Measurements from ENCODE around the gene OR1Q1. TPM values are rescaled to one million over a fixed set of nuclear protein-coding genes. Genes with fewer than 3 reads are reported as not detected.

Gene OR1Q1
- polyA plus RNA-seq: not detected in 2 replicates
- not detected in 2 replicates for polyA minus RNA-seq

- no peak within 1 kb of the TSS for H3K27ac ChIP-seq (ENCODE audit: low read length)
- TF ChIP-seq MXI1 (conservative IDR thresholded peaks at IDR 0.05; ENCODE audit: poor library complexity, severe bottlenecking): no peak
- TF ChIP-seq REST (IDR thresholded peaks at IDR 0.05; ENCODE audit: borderline replicate concordance): no peak
- TF ChIP-seq EZH2 (IDR thresholded peaks at IDR 0.05; ENCODE audit: borderline replicate concordance, insufficient read depth, low read length, poor library complexity, severe bottlenecking): no peak
- TF ChIP-seq SMC3 (conservative IDR thresholded peaks at IDR 0.05; ENCODE audit: poor library complexity): no peak
- no peak for TF ChIP-seq POLR2AphosphoS5 (IDR thresholded peaks at IDR 0.05)
- no peak for TF ChIP-seq RAD21 (conservative IDR thresholded peaks at IDR 0.05)
- no peak for TF ChIP-seq CTCF (IDR thresholded peaks at IDR 0.05; ENCODE audit: poor library complexity, severe bottlenecking)
- no peak for TF ChIP-seq EP300 (conservative IDR thresholded peaks at IDR 0.05; ENCODE audit: poor library complexity, severe bottlenecking)
- TF ChIP-seq TAF1 (IDR thresholded peaks at IDR 0.05; ENCODE audit: low read depth): no peak
- H3K9me2 ChIP-seq (ENCODE audit: insufficient read depth, low read length): no peaks in the 10 kb centered on the region
- H3K4me3 ChIP-seq (ENCODE audit: low read length): no peak within 1 kb of the TSS
- H3K27me3 ChIP-seq (ENCODE audit: insufficient read depth, low read depth, low read length): no peaks in the 10 kb centered on the region
- H2AFZ ChIP-seq (ENCODE audit: low read depth, low read length): no peak within 1 kb of the TSS
- no peak within 1 kb of the TSS for H3K4me2 ChIP-seq (ENCODE audit: low read length)
- no peaks in the 10 kb centered on the region for H3K36me3 ChIP-seq (ENCODE audit: insufficient read depth, low read length)
- H3K9me3 ChIP-seq (ENCODE audit: low read length): no peaks in the 10 kb centered on the region
- H4K20me1 ChIP-seq (ENCODE audit: insufficient read depth): no peaks in the 10 kb centered on the region
- H3F3A ChIP-seq (ENCODE audit: insufficient read depth, low read length, poor library complexity, severe bottlenecking): no peaks in the 10 kb centered on the region
- H3K79me2 ChIP-seq (replicated peaks; ENCODE audit: insufficient read depth, low read length): no peaks in the 10 kb centered on the region
- no peak within 1 kb of the TSS for H3K9ac ChIP-seq (ENCODE audit: low read length)
Observed at GRCh38 chr9:122614362-122614761, at the start of gene OR1Q1. OR1Q1 (plus strand) TSS chr9:122614738; CDS start chr9:122614738, 0 bp downstream.

- no peak overlapping the region for H3K9ac ChIP-seq (ENCODE audit: low read length)
- no peak overlapping the region for H2AFZ ChIP-seq (ENCODE audit: low read depth, low read length)
- no peaks in the 10 kb centered on the region for H3K27me3 ChIP-seq (ENCODE audit: insufficient read depth, low read depth, low read length)
- H3K4me2 ChIP-seq (ENCODE audit: low read length): no peak overlapping the region
- no peaks in the 10 kb centered on the region for H3K36me3 ChIP-seq (ENCODE audit: insufficient read depth, low read length)
- H4K20me1 ChIP-seq (ENCODE audit: insufficient read depth): no peaks in the 10 kb centered on the region
- TF ChIP-seq RAD21 (conservative IDR thresholded peaks at IDR 0.05) (no peak), REST (IDR thresholded peaks at IDR 0.05; ENCODE audit: borderline replicate concordance) (no peak), CTCF (IDR thresholded peaks at IDR 0.05; ENCODE audit: poor library complexity, severe bottlenecking) (no peak), SMC3 (conservative IDR thresholded peaks at IDR 0.05; ENCODE audit: poor library complexity) (no peak), POLR2AphosphoS5 (IDR thresholded peaks at IDR 0.05) (no peak), EP300 (conservative IDR thresholded peaks at IDR 0.05; ENCODE audit: poor library complexity, severe bottlenecking) (no peak), TAF1 (IDR thresholded peaks at IDR 0.05; ENCODE audit: low read depth) (no peak), MXI1 (conservative IDR thresholded peaks at IDR 0.05; ENCODE audit: poor library complexity, severe bottlenecking) (no peak), EZH2 (IDR thresholded peaks at IDR 0.05; ENCODE audit: borderline replicate concordance, insufficient read depth, low read length, poor library complexity, severe bottlenecking) (no peak)
- no peaks in the 10 kb centered on the region for H3K79me2 ChIP-seq (replicated peaks; ENCODE audit: insufficient read depth, low read length)
- H3K9me3 ChIP-seq (ENCODE audit: low read length): no peaks in the 10 kb centered on the region
- no peaks in the 10 kb centered on the region for H3K9me2 ChIP-seq (ENCODE audit: insufficient read depth, low read length)
- no peaks in the 10 kb centered on the region for H3F3A ChIP-seq (ENCODE audit: insufficient read depth, low read length, poor library complexity, severe bottlenecking)
- H3K27ac ChIP-seq (ENCODE audit: low read length): no peak overlapping the region
- H3K4me3 ChIP-seq (ENCODE audit: low read length): no peak overlapping the region
Observed at GRCh38 chr9:122567901-122568300, 46.6 kb upstream of the OR1Q1 start.

Data from neural cell (in vitro differentiated cells).